NCI-H146 treated with DMSO at 0.1 percent for 48 hours (cell line): ENCODE measurements around the gene SLC27A1.
"Not testable (repeated sequence)": the region's sequence is repeated elsewhere in the genome, so short reads cannot be mapped to it uniquely, and the experiment has no call there.

Experiments used
- DNase-seq: peaks from one replicate; lab custom pipeline; 2025; ENCODE audit not compliant: unreplicated experiment; lab: John Stamatoyannopoulos, UW

SLC27A1 gene

GRCh38 chr19:17456127-17456526, 14.2 kb upstream of the SLC27A1 start:
- DNase-seq = no peak

- no peak for DNase-seq
Observed at GRCh38 chr19:17457616-17458015, 12.7 kb upstream of the SLC27A1 start.

GRCh38 chr19:17458970-17459369, 11.4 kb upstream of the SLC27A1 start:
- no peak for DNase-seq

- DNase-seq = no peak
Observed at GRCh38 chr19:17460372-17461230, 9.7 kb upstream of the SLC27A1 start, which contains the start of gene NXNL1. Gene NXNL1 (minus strand): TSS chr19:17460926. CDS start chr19:17460869, 57 bp downstream.

DNA sequence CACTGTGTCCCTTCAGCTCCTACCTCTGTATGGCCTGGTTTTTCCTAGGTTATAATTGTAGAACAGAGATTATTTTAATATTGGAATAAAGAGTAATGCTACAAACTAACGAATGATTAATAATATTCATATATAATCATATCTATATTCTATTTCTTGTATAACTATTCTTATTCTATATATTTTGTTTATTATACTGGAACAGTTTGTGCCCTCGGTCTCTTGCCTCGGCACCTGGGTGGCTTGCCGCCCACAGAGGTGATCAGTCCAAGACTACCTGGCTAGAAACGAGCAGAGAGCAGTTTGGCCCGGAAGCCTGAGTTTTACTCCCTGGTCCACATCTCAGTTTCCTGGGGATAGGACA, 3.9 kb upstream of the SLC27A1 start:
- DNase-seq = no peak

GRCh38 chr19:17467471-17468301, 2.6 kb upstream of the SLC27A1 start:
- DNase-seq = no peak

DNA sequence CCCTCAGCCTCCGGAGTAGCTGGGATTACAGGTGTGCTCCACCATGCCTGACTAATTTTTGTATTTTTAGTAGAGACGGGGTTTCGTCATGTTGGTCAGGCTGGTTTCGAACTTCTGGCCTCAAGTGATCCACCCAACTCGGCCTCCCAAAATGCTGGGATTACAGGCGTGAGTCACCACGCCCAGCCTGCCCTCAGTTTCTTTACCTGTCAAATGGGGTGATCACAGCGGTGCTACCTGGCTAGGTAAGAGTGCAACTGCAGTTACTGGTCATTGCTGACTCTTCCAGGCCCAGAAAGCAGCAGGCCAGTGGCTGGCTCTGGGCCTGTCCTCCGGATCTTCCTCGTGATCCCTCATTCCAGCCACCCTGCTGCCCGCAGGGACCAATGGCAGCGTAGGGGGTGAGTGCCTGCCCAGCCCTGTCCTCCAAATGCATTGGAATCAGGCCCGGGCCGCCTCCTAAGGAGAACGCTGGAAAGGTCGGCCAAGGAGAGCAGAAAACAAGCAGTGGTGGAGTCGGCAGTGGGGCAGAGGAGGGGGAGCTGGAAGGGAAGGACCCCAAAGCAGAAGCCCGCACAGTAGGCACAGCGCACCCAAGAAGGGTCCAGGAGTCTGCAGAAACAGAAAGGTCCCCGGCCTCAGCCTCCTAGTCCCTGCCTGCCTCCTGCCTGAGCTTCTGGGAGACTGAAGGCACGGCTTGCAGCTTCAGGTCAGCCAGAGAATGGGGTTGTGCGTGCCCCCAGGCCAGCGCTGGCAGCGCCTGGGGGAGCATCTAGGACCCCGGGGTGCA, 1.8 kb upstream of the SLC27A1 start:
- no peak for DNase-seq

DNA sequence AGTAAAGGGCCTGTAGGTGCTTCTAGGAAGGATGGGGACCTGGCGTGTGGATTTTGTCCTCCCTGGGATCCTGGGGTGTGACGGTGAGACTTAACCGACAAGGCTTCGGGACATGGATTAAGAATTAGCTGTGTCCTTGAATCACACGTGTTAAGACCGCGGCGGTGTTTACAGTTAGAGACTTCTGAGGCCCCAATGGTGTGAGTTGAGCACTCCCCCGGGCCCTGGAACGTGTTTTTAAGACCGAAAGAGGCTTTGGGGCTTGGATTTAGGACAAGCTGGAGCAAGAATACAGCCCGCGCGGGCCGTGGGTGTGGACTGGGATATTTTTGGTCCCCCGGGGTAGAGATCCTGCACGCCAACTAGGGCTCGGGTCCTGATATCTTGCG, 1.2 kb upstream of the SLC27A1 start:
- DNase-seq = no peak

GRCh38 chr19:17469481-17470067, 750 bp upstream of the SLC27A1 start:
- DNase-seq = peak; percentile 98

GRCh38 chr19:17471410-17472125, 1.2 kb downstream of the SLC27A1 start:
- no peak for DNase-seq

GRCh38 chr19:17473041-17473440, 2.7 kb downstream of the SLC27A1 start:
- DNase-seq = no peak

GRCh38 chr19:17475011-17475540, 4.8 kb downstream of the SLC27A1 start:
- not testable (repeated sequence) for DNase-seq

DNA sequence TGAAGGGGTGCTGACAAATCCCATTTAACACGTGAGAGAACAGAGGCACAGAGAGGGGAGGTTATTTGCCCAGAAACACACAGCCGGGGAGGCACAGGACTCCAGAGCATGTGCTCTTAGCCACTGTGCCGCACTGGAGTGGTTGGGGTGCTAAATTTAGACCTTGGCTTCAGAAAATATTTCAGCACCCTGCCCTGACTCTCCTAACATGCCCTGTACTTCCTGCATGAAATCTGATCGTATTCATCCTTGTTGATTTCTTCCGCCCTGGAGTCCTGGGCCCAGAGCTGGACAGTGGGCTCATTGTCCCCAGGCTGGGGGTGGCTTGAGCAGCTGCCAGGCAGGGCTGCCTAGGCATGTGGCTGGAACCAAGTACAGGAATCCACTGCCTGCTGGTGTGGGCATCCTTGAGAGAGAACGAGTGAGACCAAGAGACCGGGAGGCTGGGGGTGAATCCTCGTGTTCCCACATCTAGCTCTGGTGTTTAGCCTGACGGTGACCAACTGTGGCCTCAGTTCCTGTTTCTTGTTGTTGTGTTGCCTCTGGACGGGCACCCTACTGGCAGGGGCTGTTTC, 5.3 kb downstream of the SLC27A1 start:
- DNase-seq = no peak

DNA sequence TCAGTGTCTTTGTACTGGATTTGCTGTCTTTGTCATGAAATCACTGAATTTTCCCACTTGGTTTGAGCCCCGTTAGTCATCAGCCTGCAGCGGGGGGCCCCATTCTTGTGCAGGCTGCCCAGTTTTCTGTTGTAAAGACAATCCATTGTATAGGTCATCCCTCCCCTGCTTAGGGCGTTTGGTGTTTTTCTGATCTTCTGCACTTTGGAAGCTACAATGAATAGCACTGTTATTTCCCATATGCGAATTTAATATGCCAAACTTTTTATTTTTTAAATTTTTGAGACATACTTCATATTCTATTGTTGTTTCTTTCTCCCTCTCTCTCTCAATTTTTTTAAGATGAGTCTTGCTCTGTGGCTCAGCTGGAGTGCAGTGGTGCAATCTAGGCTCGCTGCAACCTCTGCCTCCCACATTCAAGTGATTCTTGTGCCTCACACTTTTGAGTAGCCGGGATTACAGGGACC, 9.0 kb downstream of the SLC27A1 start:
- no peak for DNase-seq

DNA sequence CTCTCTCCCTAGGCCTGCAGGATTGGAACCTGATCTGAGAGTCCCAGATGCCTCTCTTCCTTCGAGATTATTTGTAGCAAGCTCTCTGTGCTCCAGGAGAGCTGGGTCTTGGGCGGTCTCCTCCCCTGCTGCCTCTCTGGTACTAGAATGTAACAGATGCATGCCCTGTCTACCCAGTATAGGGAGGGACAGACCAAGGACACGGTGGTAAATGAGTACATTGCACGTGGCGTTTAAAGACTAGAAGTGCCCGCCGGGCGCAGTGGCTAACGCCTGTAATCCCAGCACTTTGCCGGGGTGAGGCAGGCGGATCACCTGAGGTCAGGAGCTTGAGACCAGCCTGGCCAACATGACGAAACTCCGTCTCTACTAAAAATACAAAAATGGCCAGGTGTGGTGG, 11.7 kb downstream of the SLC27A1 start:
- no peak for DNase-seq

DNA sequence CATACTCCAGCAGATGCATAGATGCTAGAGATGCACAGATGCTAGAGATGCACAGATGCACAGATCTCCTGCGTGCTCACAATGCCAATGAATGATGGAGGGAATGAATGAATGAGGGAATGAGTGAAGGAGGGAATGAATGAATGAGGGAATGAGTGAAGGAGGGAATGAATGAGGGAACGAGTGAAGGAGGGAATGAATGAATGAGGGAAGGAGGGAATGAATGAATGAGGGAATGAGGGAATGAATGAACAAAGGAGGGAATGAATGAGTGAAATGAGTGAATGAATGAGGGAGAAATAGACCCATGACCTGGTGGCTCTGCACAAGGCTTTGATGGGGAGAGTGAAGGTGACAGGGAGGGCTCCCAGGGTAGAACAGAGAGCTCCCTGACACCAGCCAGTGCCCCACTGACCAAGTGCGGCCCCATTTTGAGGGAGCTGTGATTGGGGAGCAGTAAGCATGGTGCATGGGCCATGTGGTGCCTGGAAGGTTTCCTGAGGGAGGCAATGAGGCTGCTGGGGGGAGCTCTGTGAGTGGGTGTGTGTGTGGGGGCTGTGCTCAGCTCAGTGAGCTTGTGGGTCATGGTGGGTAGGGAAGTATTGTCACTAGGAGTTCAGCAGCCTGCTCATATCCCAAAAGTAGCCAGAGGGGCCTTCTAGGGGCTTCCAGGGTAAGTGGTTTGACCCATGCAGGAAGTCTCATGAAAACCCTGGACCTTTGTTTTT, 12.7 kb downstream of the SLC27A1 start:
- no peak for DNase-seq

GRCh38 chr19:17483605-17484002, 13.3 kb downstream of the SLC27A1 start:
- DNase-seq = no peak

DNA sequence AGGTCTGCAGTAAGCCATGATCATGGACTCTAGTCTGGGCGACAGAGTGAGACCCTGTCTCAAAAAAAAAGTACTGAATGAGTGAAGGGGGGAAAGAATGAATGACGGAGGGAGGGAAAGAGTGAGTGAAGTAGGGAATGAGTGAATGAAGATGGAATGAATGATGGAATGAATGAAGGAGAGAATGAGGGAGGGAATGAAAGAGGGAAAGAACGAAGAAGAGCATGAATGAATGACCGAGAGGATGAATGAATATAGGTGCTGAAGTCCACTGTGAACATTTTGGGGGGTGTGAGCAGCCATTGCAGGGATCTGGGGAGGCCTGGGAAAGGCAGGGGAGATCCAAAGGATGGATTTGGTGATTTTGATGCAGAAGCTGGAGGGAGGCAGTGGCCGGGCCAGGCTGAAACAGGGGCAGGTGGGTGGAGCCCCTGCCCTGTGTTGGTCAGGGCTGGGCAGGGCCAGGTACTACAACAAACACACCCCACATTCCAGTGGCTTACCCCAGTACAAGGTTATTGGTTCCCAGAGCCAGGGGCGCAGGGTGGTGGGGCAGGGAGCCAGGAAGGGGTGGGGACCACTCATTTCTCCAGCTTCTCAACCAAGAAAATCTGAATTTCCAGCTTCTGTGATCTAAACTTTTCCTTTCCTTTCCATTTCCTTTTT, 14.3 kb downstream of the SLC27A1 start:
- no peak for DNase-seq
